WTC11 (cell line): Measurements from ENCODE around the gene TNNT2. TPM values are rescaled to one million over a fixed set of nuclear protein-coding genes. Genes with fewer than 3 reads are reported as not detected.

ENCODE experiments used
- CREB1 ChIP-seq: sonication (generic); formaldehyde crosslinking; IDR thresholded peaks from 2 replicates; pipeline ENCODE4 v1.8.0; 2023; ENCODE audit warnings: mild to moderate bottlenecking, missing genetic modification reagents
- CREM ChIP-seq: sonication (generic); formaldehyde crosslinking; IDR thresholded peaks from 2 replicates; pipeline ENCODE4 v1.8.1; 2022; ENCODE audit warnings: mild to moderate bottlenecking, missing genetic modification reagents, moderate library complexity
- EMX1 ChIP-seq: fragments of 250-450 bp; sonication (Bioruptor Pico); IDR thresholded peaks from 2 replicates; pipeline ENCODE4 v1.8.0; 2021; ENCODE audit warnings: mild to moderate bottlenecking
- IRF2 ChIP-seq: sonication (generic); formaldehyde crosslinking; IDR thresholded peaks from 2 replicates; pipeline ENCODE4 v1.8.0; 2022; ENCODE audit warnings: low read depth, missing genetic modification reagents, borderline replicate concordance
- MXD4 ChIP-seq: fragments of 250-450 bp; sonication (Bioruptor Pico); IDR thresholded peaks from 2 replicates; pipeline ENCODE4 v1.8.0; 2021; ENCODE audit warnings: mild to moderate bottlenecking, moderate library complexity, borderline replicate concordance
- MYBL2 ChIP-seq: sonication (generic); formaldehyde crosslinking; IDR thresholded peaks from 2 replicates; pipeline ENCODE4 v1.8.1; 2023; ENCODE audit warnings: mild to moderate bottlenecking, moderate library complexity, missing genetic modification reagents
- NFATC4 ChIP-seq: fragments of 250-450 bp; sonication (Bioruptor Pico); IDR thresholded peaks from 2 replicates; pipeline ENCODE4 v1.9.0; 2021; ENCODE audit warnings: mild to moderate bottlenecking
- NFE2L1 ChIP-seq: sonication (generic); formaldehyde crosslinking; IDR thresholded peaks from 2 replicates; pipeline ENCODE4 v1.8.1; 2023; ENCODE audit warnings: missing genetic modification reagents
- NR2C2 ChIP-seq: sonication (generic); formaldehyde crosslinking; IDR thresholded peaks from 2 replicates; pipeline ENCODE4 v1.8.0; 2022; ENCODE audit warnings: mild to moderate bottlenecking, missing genetic modification reagents
- NR3C1 ChIP-seq: sonication (generic); formaldehyde crosslinking; conservative IDR thresholded peaks from 2 replicates; pipeline ENCODE4 v1.8.1; 2023; ENCODE audit warnings: low read depth, mild to moderate bottlenecking, missing genetic modification reagents
- PRRX2 ChIP-seq: fragments of 250-450 bp; sonication (Bioruptor Pico); IDR thresholded peaks from 2 replicates; pipeline ENCODE4 v1.8.0; 2021; ENCODE audit warnings: mild to moderate bottlenecking
- SMAD4 ChIP-seq: sonication (generic); formaldehyde crosslinking; IDR thresholded peaks from 2 replicates; pipeline ENCODE4 v1.8.0; 2022; ENCODE audit warnings: mild to moderate bottlenecking, missing genetic modification reagents
- SP1 ChIP-seq: sonication (generic); formaldehyde crosslinking; conservative IDR thresholded peaks from 2 replicates; pipeline ENCODE4 v1.8.1; 2022; ENCODE audit warnings: missing genetic modification reagents
- TEAD4 ChIP-seq: sonication (generic); formaldehyde crosslinking; IDR thresholded peaks from 2 replicates; pipeline ENCODE4 v1.8.0; 2022; ENCODE audit warnings: mild to moderate bottlenecking, missing genetic modification reagents
- TP53 ChIP-seq: sonication (generic); formaldehyde crosslinking; IDR thresholded peaks from 2 replicates; pipeline ENCODE4 v1.8.1; 2023; ENCODE audit warnings: mild to moderate bottlenecking, missing genetic modification reagents
- ZNF121 ChIP-seq: sonication (generic); formaldehyde crosslinking; IDR thresholded peaks from 2 replicates; pipeline ENCODE4 v1.8.0; 2023; ENCODE audit warnings: missing genetic modification reagents
- ZNF396 ChIP-seq: fragments of 250-450 bp; sonication (Bioruptor Pico); IDR thresholded peaks from 2 replicates; pipeline ENCODE4 v1.8.0; 2021; ENCODE audit warnings: mild to moderate bottlenecking, moderate library complexity, borderline replicate concordance
- ZNF416 ChIP-seq: fragments of 250-450 bp; sonication (Bioruptor Pico); IDR thresholded peaks from 2 replicates; pipeline ENCODE4 v1.9.0; 2021; ENCODE audit warnings: mild to moderate bottlenecking, inconsistent platforms
- ZNF671 ChIP-seq: fragments of 250-450 bp; sonication (Bioruptor Pico); IDR thresholded peaks from 2 replicates; pipeline ENCODE4 v1.8.0; 2021; ENCODE audit warnings: mild to moderate bottlenecking
- total RNA-seq: library from RNA; stranded (reverse); gene quantifications from 3 replicates; pipeline ENCODE4 v1.2.3, GENCODE V29; 2021
- TF ChIP-seq, protein P1 (sequence below): sonication (generic); formaldehyde crosslinking; IDR thresholded peaks from 2 replicates; pipeline ENCODE4 v1.8.0; 2022; ENCODE audit warnings: mild to moderate bottlenecking, missing genetic modification reagents
- TF ChIP-seq, protein P2 (sequence below): sonication (generic); formaldehyde crosslinking; IDR thresholded peaks from 2 replicates; pipeline ENCODE4 v1.8.0; 2022; ENCODE audit warnings: mild to moderate bottlenecking, missing genetic modification reagents
- TF ChIP-seq, protein P3 (sequence below): sonication (generic); formaldehyde crosslinking; IDR thresholded peaks from 2 replicates; pipeline ENCODE4 v1.8.1; 2022; ENCODE audit warnings: low read depth, missing genetic modification reagents, borderline replicate concordance
- TF ChIP-seq, protein P4 (sequence below): sonication (generic); formaldehyde crosslinking; IDR thresholded peaks from 2 replicates; pipeline ENCODE4 v1.8.0; 2022; ENCODE audit warnings: mild to moderate bottlenecking, missing genetic modification reagents
- TF ChIP-seq, protein P5 (sequence below): sonication (generic); formaldehyde crosslinking; IDR thresholded peaks from 2 replicates; pipeline ENCODE4 v1.8.1; 2022; ENCODE audit warnings: low read depth, mild to moderate bottlenecking, moderate library complexity, missing genetic modification reagents, borderline replicate concordance
- TF ChIP-seq, protein P6 (sequence below): sonication (generic); formaldehyde crosslinking; IDR thresholded peaks from 2 replicates; pipeline ENCODE4 v1.8.1; 2022; ENCODE audit warnings: mild to moderate bottlenecking, moderate library complexity, missing genetic modification reagents
- TF ChIP-seq, protein P7 (sequence below): fragments of 250-450 bp; sonication (Bioruptor Pico); IDR thresholded peaks from 2 replicates; pipeline ENCODE4 v1.9.0; 2021; ENCODE audit warnings: moderate library complexity, mild to moderate bottlenecking, inconsistent platforms, borderline replicate concordance
- TF ChIP-seq, protein P8 (sequence below): sonication (generic); formaldehyde crosslinking; IDR thresholded peaks from 2 replicates; pipeline ENCODE4 v1.8.0; 2022; ENCODE audit warnings: mild to moderate bottlenecking, missing genetic modification reagents
- TF ChIP-seq, protein P9 (sequence below): sonication (generic); formaldehyde crosslinking; IDR thresholded peaks from 2 replicates; pipeline ENCODE4 v1.8.1; 2022; ENCODE audit warnings: missing genetic modification reagents, borderline replicate concordance

Gene TNNT2
- total RNA-seq, 1 experiment from 2014 or later = 6.1 TPM

DNA sequence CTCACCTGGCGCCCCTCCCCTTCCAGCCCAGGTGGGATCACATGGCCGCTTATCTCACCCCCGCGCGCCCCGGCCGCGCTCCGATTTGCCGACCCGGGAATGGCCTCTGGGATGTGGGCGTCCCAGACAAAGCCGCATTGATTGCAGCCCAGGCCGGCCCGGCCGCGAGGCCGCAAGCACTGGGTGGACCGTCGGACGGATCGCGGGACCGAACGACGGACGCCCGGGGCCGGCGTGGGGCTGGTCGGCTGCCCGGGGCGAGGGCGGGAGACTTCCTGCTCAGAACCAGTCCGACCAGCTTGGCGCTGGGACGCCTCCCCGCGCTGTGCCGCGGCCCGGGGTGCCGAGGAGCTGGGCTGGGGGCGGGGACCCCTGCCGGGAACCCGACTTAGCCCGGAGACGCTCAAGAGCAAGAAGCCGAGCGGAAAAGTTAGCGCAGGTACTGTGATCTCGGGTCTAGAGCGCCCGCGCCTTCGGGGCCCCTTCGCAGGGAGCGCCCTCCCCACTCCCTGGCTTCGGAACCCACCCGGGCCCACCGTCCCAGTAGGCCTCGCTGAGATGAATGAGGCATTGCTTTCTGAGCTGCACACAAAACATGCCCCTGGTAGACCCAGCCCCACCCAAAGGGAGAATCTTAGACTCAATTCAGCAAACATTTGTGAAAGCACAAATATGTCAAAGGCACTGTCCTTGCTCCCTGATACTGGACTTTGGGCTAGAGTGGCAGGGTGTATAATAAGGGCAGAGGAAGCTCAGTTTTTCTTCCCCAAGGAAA is 22.1 kb upstream of the TNNT2 start (continued):
- TF ChIP-seq, protein P1, sequence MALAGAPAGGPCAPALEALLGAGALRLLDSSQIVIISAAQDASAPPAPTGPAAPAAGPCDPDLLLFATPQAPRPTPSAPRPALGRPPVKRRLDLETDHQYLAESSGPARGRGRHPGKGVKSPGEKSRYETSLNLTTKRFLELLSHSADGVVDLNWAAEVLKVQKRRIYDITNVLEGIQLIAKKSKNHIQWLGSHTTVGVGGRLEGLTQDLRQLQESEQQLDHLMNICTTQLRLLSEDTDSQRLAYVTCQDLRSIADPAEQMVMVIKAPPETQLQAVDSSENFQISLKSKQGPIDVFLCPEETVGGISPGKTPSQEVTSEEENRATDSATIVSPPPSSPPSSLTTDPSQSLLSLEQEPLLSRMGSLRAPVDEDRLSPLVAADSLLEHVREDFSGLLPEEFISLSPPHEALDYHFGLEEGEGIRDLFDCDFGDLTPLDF (CRISPR knock-in tag) = no peak; the same call in 1 of the 2 replicates
- TF ChIP-seq, protein P2, sequence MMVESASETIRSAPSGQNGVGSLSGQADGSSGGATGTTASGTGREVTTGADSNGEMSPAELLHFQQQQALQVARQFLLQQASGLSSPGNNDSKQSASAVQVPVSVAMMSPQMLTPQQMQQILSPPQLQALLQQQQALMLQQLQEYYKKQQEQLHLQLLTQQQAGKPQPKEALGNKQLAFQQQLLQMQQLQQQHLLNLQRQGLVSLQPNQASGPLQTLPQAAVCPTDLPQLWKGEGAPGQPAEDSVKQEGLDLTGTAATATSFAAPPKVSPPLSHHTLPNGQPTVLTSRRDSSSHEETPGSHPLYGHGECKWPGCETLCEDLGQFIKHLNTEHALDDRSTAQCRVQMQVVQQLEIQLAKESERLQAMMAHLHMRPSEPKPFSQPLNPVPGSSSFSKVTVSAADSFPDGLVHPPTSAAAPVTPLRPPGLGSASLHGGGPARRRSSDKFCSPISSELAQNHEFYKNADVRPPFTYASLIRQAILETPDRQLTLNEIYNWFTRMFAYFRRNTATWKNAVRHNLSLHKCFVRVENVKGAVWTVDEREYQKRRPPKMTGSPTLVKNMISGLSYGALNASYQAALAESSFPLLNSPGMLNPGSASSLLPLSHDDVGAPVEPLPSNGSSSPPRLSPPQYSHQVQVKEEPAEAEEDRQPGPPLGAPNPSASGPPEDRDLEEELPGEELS (CRISPR knock-in tag) = peak; percentile 77; the same call in 1 of the 2 replicates
- peak; percentile 92; the same call in 1 of the 2 replicates for TF ChIP-seq TP53 (CRISPR knock-in tag)
- TF ChIP-seq ZNF671 (CRISPR knock-in tag) = no peak
- 0 out of 2 replicates have a peak, but pooled peaks have one; percentile 28 for TF ChIP-seq CREM
- TF ChIP-seq NR2C2 (CRISPR knock-in tag) = peak; percentile 25; the same call in 1 of the 2 replicates
- TF ChIP-seq MYBL2 (CRISPR knock-in tag) = peak; percentile 77; the same call in 1 of the 2 replicates
- TF ChIP-seq IRF2 (CRISPR knock-in tag) = no peak
- no peak for TF ChIP-seq MXD4
- TF ChIP-seq ZNF121 (CRISPR knock-in tag) = no peak
- TF ChIP-seq NFATC4 = no peak
- TF ChIP-seq SMAD4 (CRISPR knock-in tag) = no peak
- TF ChIP-seq SP1 = peak; percentile 80
- TF ChIP-seq, protein P3, sequence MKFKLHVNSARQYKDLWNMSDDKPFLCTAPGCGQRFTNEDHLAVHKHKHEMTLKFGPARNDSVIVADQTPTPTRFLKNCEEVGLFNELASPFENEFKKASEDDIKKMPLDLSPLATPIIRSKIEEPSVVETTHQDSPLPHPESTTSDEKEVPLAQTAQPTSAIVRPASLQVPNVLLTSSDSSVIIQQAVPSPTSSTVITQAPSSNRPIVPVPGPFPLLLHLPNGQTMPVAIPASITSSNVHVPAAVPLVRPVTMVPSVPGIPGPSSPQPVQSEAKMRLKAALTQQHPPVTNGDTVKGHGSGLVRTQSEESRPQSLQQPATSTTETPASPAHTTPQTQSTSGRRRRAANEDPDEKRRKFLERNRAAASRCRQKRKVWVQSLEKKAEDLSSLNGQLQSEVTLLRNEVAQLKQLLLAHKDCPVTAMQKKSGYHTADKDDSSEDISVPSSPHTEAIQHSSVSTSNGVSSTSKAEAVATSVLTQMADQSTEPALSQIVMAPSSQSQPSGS (CRISPR knock-in tag) = peak; percentile 67
- TF ChIP-seq, protein P4, sequence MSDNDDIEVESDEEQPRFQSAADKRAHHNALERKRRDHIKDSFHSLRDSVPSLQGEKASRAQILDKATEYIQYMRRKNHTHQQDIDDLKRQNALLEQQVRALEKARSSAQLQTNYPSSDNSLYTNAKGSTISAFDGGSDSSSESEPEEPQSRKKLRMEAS (CRISPR knock-in tag) = peak; percentile 83; the same call in 1 of the 2 replicates
- TF ChIP-seq CREB1 = no peak
- peak; percentile 73; the same call in 1 of the 2 replicates for TF ChIP-seq ZNF416 (CRISPR knock-in tag)
- TF ChIP-seq ZNF396 = no peak
- TF ChIP-seq EMX1 = no peak
- TF ChIP-seq, protein P5, sequence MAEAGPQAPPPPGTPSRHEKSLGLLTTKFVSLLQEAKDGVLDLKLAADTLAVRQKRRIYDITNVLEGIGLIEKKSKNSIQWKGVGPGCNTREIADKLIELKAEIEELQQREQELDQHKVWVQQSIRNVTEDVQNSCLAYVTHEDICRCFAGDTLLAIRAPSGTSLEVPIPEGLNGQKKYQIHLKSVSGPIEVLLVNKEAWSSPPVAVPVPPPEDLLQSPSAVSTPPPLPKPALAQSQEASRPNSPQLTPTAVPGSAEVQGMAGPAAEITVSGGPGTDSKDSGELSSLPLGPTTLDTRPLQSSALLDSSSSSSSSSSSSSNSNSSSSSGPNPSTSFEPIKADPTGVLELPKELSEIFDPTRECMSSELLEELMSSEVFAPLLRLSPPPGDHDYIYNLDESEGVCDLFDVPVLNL (CRISPR knock-in tag) = peak; percentile 74
- TF ChIP-seq TEAD4 (CRISPR knock-in tag) = peak; percentile 72; the same call in 1 of the 2 replicates
- peak; percentile 63; the same call in 1 of the 2 replicates for TF ChIP-seq NFE2L1 (CRISPR knock-in tag)
- TF ChIP-seq, protein P6, sequence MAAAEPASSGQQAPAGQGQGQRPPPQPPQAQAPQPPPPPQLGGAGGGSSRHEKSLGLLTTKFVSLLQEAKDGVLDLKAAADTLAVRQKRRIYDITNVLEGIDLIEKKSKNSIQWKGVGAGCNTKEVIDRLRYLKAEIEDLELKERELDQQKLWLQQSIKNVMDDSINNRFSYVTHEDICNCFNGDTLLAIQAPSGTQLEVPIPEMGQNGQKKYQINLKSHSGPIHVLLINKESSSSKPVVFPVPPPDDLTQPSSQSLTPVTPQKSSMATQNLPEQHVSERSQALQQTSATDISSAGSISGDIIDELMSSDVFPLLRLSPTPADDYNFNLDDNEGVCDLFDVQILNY (CRISPR knock-in tag) = peak; percentile 33; the same call in 1 of the 2 replicates
- peak; percentile 93; the same call in 1 of the 2 replicates for TF ChIP-seq NR3C1 (CRISPR knock-in tag)
- TF ChIP-seq, protein P7, sequence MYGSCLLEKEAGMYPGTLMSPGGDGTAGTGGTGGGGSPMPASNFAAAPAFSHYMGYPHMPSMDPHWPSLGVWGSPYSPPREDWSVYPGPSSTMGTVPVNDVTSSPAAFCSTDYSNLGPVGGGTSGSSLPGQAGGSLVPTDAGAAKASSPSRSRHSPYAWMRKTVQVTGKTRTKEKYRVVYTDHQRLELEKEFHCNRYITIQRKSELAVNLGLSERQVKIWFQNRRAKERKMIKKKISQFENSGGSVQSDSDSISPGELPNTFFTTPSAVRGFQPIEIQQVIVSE (CRISPR knock-in tag) = no peak
- TF ChIP-seq, protein P8, sequence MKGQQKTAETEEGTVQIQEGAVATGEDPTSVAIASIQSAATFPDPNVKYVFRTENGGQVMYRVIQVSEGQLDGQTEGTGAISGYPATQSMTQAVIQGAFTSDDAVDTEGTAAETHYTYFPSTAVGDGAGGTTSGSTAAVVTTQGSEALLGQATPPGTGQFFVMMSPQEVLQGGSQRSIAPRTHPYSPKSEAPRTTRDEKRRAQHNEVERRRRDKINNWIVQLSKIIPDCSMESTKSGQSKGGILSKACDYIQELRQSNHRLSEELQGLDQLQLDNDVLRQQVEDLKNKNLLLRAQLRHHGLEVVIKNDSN (CRISPR knock-in tag) = peak; percentile 88
- TF ChIP-seq PRRX2 (CRISPR knock-in tag) = no peak
- TF ChIP-seq, protein P9, sequence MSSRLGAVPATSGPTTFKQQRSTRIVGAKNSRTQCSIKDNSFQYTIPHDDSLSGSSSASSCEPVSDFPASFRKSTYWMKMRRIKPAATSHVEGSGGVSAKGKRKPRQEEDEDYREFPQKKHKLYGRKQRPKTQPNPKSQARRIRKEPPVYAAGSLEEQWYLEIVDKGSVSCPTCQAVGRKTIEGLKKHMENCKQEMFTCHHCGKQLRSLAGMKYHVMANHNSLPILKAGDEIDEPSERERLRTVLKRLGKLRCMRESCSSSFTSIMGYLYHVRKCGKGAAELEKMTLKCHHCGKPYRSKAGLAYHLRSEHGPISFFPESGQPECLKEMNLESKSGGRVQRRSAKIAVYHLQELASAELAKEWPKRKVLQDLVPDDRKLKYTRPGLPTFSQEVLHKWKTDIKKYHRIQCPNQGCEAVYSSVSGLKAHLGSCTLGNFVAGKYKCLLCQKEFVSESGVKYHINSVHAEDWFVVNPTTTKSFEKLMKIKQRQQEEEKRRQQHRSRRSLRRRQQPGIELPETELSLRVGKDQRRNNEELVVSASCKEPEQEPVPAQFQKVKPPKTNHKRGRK (CRISPR knock-in tag) = 0 out of 2 replicates have a peak, but pooled peaks have one; percentile 20
